ENCODE measurements around the gene COA3. TPM values are rescaled to one million over a fixed set of nuclear protein-coding genes. Genes with fewer than 3 reads are reported as not detected.

Gene COA3
- total RNA-seq, 1 donor from 2014 or later, result 89.4 TPM

GRCh38 chr17:42832213-42832933, 33.9 kb upstream of the COA3 start:
- H3K27me3 ChIP-seq, result no peaks in the 10 kb centered on the region
- peak overlapping the region; percentile 88 for H3K27ac ChIP-seq
- TF ChIP-seq CTCF (IDR thresholded peaks at IDR 0.05), result no peak
- no peak for TF ChIP-seq POLR2AphosphoS5 (IDR thresholded peaks at IDR 0.05; ENCODE audit: insufficient read depth in 1 of 2, low read depth in 1 of 2)
- no peak for TF ChIP-seq POLR2A (IDR thresholded peaks at IDR 0.05)
- no peaks in the 10 kb centered on the region for H3K9me3 ChIP-seq
- peak overlapping the region; percentile 90 to 98 for H3K4me3 ChIP-seq
- intact Hi-C loops (cut with DNase I), result no loop called here
- peaks cover 21% of the 10 kb centered on the region for H3K4me1 ChIP-seq
- no peak for DNase-seq (ENCODE audit: extremely low spot score in 2 of 2)
- peaks cover 0 to 18% of the 10 kb centered on the region in 2 donors for H3K36me3 ChIP-seq

DNA sequence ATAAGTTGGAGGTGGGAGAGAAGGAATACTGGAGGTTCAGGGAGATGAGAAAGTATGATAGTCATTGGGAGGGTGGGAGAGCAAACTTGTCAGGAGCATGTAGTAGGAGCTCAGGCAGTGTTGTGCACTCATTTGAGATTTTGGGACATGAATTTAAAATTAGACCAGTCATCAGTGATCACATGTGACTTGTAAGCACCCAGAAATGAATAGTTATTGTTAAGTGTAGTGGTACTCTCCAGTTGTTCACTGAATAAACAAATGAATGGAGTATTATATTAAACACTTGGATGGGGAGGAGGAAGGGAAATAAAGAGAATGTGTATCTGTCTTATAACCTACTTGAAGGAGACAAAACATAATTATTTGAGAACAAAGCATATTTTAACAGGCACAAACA, 32.5 kb upstream of the COA3 start:
- Histone ChIP-seq H3K9me3 (no peaks in the 10 kb centered on the region), H3K4me1 (peaks cover 21% of the 10 kb centered on the region), H3K27ac (no peak overlapping the region), H3K27me3 (no peaks in the 10 kb centered on the region), H3K4me3 (no peak overlapping the region), H3K36me3 (peaks cover 0 to 6% of the 10 kb centered on the region in 2 donors)
- no peak for TF ChIP-seq POLR2AphosphoS5 (IDR thresholded peaks at IDR 0.05; ENCODE audit: insufficient read depth in 1 of 2, low read depth in 1 of 2)
- DNase-seq (ENCODE audit: extremely low spot score in 2 of 2), result no peak
- intact Hi-C loops (cut with DNase I), result no loop called here

DNA sequence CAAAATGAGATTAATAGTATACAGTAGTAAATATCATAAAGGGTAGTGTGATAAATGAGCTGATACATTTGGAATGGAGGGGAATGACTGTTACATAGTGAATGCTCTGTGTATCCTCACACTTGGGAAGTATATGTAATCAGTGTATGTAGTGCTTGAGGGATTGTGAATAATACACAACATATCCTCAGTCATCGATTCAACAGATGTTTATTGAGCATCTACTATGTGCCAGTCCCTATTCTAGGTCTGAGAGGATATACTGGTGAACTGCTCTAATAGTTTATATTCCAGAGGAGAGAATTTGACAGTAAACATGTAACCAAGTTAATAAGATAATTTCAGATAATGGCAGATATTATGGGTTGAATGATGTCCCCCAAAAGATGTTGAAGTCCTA, 29.0 kb upstream of the COA3 start:
- Histone ChIP-seq H3K4me1 (peaks cover 24% of the 10 kb centered on the region), H3K9me3 (no peaks in the 10 kb centered on the region), H3K27me3 (no peaks in the 10 kb centered on the region), H3K36me3 (no peaks in the 10 kb centered on the region), H3K27ac (no peak overlapping the region), H3K4me3 (no peak overlapping the region)
- no peak for TF ChIP-seq POLR2A (IDR thresholded peaks at IDR 0.05)
- no peak for TF ChIP-seq POLR2AphosphoS5 (IDR thresholded peaks at IDR 0.05; ENCODE audit: insufficient read depth in 1 of 2, low read depth in 1 of 2)
- no peak for TF ChIP-seq CTCF (IDR thresholded peaks at IDR 0.05)
- DNase-seq (ENCODE audit: extremely low spot score in 2 of 2), result no peak
- intact Hi-C loops (cut with DNase I), result loop anchor here (10.0 kb wide), 2 partner anchors 63 to 253 kb away; partner anchors contain the start of genes PSMC3IP and RAMP2

DNA sequence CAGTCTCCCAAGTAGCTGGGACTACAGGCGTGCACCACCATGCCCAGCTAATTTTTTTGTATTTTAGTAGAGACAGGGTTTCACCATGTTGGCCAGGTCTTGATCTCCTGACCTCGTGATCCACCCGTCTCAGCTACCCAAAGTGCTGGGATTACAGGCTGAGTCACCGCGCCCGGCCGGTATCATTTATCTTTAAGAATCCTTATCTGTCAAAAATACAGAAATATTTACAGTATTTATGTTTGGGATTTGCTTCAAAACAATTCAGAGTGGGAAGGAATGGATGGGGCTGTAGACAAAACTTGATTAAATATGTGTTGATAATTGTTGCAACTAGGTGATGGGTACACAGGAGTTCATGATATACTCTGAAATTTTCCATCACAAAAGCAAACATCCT, 22.7 kb upstream of the COA3 start:
- H3K36me3 ChIP-seq, result peaks cover 0 to 41% of the 10 kb centered on the region in 2 donors
- intact Hi-C loops (cut with DNase I), result loop anchor here (10.0 kb wide), 2 partner anchors 56 to 246 kb away; partner anchors contain the start of genes PSMC3IP and RAMP2
- no peaks in the 10 kb centered on the region for H3K9me3 ChIP-seq
- H3K4me1 ChIP-seq, result peaks cover 25% of the 10 kb centered on the region
- TF ChIP-seq POLR2A (IDR thresholded peaks at IDR 0.05) (no peak), CTCF (IDR thresholded peaks at IDR 0.05) (no peak), POLR2AphosphoS5 (IDR thresholded peaks at IDR 0.05; ENCODE audit: insufficient read depth in 1 of 2, low read depth in 1 of 2) (no peak)
- H3K27ac ChIP-seq, result no peak overlapping the region
- H3K4me3 ChIP-seq, result no peak overlapping the region
- no peaks in the 10 kb centered on the region for H3K27me3 ChIP-seq
- no peak for DNase-seq (ENCODE audit: extremely low spot score in 2 of 2)

GRCh38 chr17:42819939-42820535, 21.5 kb upstream of the COA3 start:
- H3K4me3 ChIP-seq, result no peak overlapping the region
- intact Hi-C loops (cut with DNase I), result loop anchor here (10.0 kb wide), 3 partner anchors 55 to 245 kb away; partner anchors contain the start of genes PSMC3IP and RAMP2
- peaks cover 0 to 52% of the 10 kb centered on the region in 2 donors for H3K36me3 ChIP-seq
- no peak for DNase-seq (ENCODE audit: extremely low spot score in 2 of 2)
- H3K4me1 ChIP-seq, result peaks cover 25% of the 10 kb centered on the region
- no peaks in the 10 kb centered on the region for H3K9me3 ChIP-seq
- TF ChIP-seq POLR2AphosphoS5 (IDR thresholded peaks at IDR 0.05; ENCODE audit: insufficient read depth in 1 of 2, low read depth in 1 of 2) (no peak), POLR2A (IDR thresholded peaks at IDR 0.05) (no peak), CTCF (IDR thresholded peaks at IDR 0.05) (no peak)
- H3K27ac ChIP-seq, result no peak overlapping the region
- no peaks in the 10 kb centered on the region for H3K27me3 ChIP-seq

Measured in vagina (tissue), 2 donors.